HG02763 (cell line): ENCODE results near the gene FUZ.
"Not testable (repeated sequence)": the region's sequence is repeated elsewhere in the genome, so short reads cannot be mapped to it uniquely, and the experiment has no call there.

Experiments
- ATAC-seq: cut with Tn5 transposase; IDR thresholded peaks from one replicate; pipeline ENCODE4 v1.9.1; 2021; ENCODE audit warnings: mild to moderate bottlenecking, moderate library complexity; ENCODE audit not compliant: unreplicated experiment

FUZ gene

GRCh38 chr19:49833599-49833998 lies 20.5 kb upstream of the FUZ start:
- no peak for ATAC-seq

GRCh38 chr19:49832556-49832955 lies 19.5 kb upstream of the FUZ start:
- no peak for ATAC-seq

- no peak for ATAC-seq
Measured at GRCh38 chr19:49831592-49831991, 18.5 kb upstream of the FUZ start.

DNA sequence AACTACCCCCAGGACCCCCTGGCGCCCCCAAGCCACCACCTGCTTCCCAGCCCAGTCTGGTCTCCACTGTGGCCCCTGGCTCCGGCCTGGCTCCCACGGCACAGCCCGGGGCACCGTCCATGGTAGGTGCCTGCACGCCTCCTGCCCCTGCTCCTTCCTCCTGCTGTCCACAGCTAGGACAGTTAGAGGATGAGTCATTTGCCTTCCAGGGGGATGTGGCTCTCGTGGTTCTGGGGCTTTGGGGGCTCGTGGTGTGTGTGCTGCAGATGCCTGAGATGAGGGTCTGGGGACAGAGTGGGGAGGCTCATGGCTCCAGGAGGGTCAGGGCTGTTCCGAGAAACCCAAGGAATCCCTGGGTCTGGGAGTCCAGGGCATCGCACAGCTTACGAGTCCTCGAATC lies 17.7 kb upstream of the FUZ start:
- no peak for ATAC-seq

DNA sequence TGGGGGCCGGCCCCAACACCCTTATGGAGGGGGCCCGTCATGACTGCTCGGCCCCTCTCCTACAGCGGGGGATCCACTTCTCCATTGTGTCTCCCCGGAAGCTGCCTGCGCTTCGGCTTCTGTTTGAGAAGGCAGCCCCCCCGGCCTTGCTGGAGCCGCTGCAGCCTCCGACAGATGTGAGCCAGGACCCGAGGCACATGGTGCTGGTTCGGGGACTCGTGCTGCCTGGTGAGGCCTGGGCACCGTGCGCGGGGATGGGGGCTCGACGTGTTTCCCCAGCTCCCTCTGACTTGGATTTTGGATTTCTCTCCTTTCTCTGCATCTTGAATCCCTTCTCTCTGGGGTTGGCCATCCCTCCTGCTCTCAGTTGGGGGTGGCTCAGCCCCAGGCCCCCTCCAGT lies 16.6 kb upstream of the FUZ start:
- no peak for ATAC-seq

DNA sequence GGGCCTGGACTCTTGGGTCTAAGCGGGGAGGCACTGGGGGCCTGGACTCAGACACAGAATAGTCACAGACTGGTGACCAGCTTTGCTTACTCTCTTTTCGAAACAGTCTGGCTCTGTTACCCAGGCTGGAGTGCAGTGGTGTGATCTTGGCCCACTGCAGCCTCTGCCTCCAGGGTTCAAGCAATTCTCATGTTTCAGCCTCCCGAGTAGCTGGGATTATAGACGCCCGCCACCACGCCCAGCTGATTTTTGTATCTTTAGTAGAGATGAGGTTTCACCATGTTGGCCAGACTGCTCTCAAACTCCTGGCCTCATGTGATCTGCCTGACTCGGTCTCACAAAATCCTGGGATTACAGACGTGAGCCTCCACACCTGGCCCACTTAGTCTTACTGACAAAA lies 16.1 kb upstream of the FUZ start:
- ATAC-seq, result no peak

- ATAC-seq, result no peak
Measured at GRCh38 chr19:49827034-49827433, 13.9 kb upstream of the FUZ start.

- no peak for ATAC-seq
Measured at GRCh38 chr19:49824662-49825061, 11.6 kb upstream of the FUZ start.

DNA sequence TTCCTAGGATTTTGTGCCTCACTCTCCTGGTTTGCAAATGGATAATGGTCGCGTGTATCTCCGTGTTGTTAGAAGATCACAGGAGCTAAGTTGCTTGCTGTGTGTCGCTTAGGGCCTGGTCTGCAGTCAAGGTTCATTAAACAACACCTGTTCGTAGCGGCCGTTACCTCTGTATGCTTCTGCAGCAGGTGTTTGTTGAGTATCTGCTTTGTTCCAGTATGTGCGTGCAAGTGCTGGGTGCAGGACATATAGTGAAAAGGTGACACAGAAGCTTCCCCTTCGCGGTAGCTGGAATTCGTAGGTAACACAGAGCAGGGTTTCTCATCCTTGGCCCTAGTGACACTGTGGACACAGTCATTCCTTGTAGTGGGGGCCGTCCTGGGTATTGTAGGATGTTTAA lies 10.4 kb upstream of the FUZ start:
- no peak for ATAC-seq

DNA sequence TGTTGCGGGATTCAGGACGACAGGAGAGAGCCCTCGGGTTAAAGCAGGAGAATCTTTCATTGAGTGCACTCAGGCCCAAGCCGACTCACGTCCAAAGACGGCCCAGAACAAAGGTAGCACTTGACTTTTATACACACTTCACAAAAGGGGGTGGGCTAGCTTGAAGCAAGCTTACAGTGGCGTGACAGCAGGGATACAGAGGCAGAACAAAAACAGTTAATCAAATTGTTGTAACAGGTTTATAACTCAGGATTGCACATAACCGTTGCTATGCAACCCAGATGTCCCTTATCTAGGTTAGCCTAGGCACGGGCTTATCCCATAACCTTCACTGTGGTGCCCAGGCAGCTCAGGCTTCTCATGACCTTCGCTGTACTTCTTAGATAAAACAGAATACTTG lies 7.0 kb upstream of the FUZ start:
- no peak for ATAC-seq

GRCh38 chr19:49819452-49820115 lies 6.5 kb upstream of the FUZ start:
- not testable (repeated sequence) for ATAC-seq

DNA sequence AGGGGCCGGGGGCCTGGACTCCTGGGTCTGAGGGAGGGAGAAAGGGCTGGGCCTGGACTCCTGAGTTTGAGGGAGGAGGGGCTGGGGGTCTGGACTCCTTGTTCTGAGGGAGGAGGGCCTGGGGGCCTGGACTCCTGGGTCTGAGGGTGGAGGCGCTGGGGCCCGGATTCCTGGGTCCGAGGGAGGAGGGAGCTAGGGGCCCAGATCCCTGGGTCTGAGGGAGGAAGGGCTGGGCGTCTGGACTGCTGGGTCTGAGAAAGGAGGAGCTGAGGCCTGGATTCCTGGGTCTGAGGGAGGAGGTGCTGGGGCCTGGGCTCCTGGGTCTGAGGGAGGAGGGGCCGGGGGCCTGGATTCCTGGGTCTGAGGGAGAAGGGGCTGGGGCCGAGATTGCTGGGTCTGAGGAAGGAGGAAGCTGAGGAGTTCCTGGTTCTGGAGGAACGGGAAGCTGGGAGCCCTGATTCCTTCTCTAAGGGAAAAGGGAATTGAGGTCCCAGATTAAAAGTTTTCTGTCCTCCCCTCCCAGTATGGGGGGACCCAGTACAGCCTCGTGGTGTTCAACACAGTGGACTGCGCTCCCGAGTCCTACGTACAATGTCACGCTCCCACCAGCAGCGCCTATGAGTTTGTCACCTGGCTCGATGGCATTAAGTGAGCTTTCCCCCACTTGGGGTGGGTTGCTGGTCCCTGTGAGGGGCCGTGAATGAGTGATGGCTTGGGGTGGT lies 5.7 kb upstream of the FUZ start:
- no peak for ATAC-seq

DNA sequence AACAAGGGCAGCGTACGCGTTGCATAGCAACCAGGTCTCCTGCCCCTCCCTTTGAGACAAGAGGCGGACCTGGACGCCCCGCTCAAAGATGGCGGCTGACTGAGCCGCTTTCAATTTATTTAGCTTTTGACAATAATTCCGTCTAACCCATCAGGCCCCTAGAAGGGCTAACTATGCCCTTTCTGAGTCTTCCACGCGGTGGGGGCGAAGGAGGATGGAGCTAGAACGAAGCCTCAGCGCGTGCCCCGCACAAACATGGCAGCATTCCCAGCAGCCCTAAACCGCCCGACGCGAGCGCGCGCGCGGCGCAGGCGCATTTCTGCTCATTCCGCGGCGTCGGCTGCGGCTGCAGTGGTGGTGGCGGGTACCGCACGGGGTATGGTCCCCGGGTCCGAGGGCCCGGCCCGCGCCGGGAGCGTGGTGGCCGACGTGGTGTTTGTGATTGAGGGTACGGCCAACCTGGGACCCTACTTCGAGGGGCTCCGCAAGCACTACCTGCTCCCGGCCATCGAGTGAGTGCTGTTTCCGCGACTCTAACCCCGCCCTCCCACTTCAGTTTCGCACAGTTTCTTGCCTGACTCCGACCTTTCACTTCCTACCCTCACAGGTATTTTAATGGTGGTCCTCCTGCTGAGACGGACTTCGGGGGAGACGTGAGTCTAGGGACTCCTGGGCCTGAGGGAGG lies 5.0 kb upstream of the FUZ start, which contains the start of gene MED25:
TSS of gene MED25 (plus strand) at position 326 of the 685 bp plus-strand sequence. CDS start at position 379, 53 bp downstream.
- peak; percentile 66 for ATAC-seq

- ATAC-seq, result no peak
Measured at GRCh38 chr19:49816590-49816989, 3.5 kb upstream of the FUZ start.

DNA sequence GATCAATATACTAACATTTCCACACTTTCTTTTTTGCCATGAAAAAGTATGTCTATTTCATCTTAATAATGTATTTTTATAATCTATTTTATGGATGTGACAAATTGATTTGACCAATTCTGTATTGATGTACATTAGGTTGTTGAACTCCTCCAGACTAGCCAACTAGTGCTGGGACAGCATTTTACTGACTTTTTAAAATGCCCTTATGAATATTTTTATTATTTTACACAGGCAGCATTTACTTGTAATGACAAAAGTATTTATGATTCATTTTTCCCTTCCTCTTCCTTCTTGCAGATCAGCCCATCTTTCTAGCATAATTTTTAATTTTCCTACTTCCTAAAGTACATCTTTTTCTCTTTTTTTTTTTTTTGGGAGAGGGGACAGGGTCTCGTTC lies 918 bp upstream of the FUZ start:
- ATAC-seq, result no peak

GRCh38 chr19:49812452-49812996 lies 568 bp downstream of the FUZ start:
- ATAC-seq, result no peak

DNA sequence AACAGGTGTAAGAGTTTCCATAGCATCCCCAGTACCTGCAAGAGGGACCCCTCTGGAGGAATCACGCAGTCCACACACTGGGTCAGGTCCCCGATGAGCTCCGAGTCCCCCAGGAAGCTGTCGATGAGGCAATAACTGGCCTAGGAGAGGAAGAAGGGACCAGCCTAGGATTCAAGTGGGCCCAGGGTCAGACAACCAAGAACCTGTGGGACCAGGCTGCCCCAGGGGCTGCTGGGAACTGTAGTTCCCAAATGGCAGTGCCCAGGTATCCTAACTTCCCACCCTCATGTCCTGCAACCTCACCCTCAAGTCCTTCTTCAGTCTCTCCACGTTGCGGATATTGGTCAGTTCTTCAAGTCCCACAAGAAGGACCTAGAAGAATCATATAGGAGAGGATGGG lies 1.8 kb downstream of the FUZ start:
- no peak for ATAC-seq

- ATAC-seq, result no peak
Measured at GRCh38 chr19:49809941-49810389, 3.1 kb downstream of the FUZ start.

DNA sequence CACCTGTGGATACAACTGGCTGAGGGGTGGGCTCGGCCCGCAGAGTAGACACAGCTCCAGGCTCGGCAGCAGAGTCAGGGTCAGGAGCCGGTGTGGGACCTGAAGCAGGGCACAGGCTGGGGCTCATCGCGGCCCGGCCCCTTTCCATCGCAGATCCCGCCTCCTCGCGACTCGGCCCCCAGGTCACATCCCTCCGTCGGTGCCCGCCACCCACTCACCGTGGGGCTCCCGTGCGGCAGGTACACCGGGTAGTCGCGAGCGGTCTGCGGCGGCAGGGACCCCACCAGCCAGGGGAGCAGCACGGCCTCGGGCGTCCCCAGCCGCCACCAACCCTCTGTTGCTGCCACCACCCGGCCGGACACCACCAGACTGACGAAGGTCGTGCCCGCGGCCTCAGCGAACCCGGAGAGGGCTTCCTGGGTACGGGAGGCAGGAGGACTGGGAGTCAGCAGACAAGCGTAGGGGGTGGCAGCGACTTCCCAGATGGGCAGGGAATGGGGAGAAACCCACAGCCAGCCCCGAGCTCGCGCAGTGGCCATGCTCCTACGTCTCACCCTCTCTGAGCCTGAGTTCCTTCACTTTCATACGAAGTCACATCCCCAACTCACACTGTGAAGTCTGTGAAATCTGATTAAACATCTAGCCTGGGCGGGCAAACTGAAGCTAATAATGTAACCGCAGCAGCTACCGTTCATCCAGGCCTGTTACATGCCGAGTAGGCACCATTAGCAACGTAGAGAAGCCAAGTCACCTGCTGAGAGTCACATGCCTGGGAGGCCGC lies 3.7 kb downstream of the FUZ start:
- ATAC-seq, result no peak

DNA sequence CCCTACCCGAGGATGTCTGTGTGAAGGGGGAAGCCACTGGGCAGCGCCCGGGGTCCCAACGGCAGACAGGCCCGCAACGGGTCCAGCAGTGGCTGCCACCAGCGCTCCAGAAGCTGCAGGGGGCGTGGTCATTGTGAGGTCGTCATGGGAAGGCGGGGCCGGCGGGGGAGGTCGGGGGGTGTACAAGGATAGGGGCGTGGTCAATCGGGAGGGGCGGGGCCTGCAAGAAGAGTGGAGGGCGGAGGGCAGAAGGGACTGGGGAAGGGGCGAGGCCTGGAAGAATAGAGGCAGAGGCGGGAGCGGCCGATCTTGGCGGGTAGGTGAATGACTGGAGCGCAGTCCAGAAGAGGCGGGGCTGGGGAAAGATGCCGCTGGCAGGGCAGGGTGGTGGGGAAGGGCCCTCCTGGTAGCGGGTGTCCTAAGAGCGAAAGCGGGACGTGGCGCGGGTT lies 4.4 kb downstream of the FUZ start:
- ATAC-seq, result no peak
